ENCODE data around the gene CRTC3. TPM values are rescaled to one million over a fixed set of nuclear protein-coding genes. Genes with fewer than 3 reads are reported as not detected.
"Not testable (repeated sequence)": the region's sequence is repeated elsewhere in the genome, so short reads cannot be mapped to it uniquely, and the experiment has no call there.

CRTC3 gene
- polyA plus RNA-seq, 3 donors from 2014 or later = 10.9 to 35.3 (median 11.0) TPM

- Mint-ChIP-seq H3K4me3 (no peak overlapping the region), H3K27me3 (ENCODE audit: low read depth in 3 of 3) (peaks cover 2 to 7% (median 3%) of the 10 kb centered on the region in 3 donors), H3K36me3 (peaks cover 3 to 17% (median 5%) of the 10 kb centered on the region in 3 donors), H3K27ac (peak overlapping the region in 1 of 6 donors; percentile 11), H3K4me1 (peaks cover 10 to 20% of the 10 kb centered on the region in 2 donors), H3K9me3 (no peaks in the 10 kb centered on the region)
- no peak for DNase-seq
Observed at GRCh38 chr15:90647326-90647725, 117.6 kb downstream of the CRTC3 start.

- H3K4me1 Mint-ChIP-seq = peaks cover 10 to 20% of the 10 kb centered on the region in 2 donors
- H3K9me3 Mint-ChIP-seq = no peaks in the 10 kb centered on the region
- peak overlapping the region; percentile 9 to 80 (median 49) for H3K27ac Mint-ChIP-seq
- peak; percentile 66 to 68 (median 68) for DNase-seq
- peaks cover 0 to 9% (median 3%) of the 10 kb centered on the region in 3 donors for H3K36me3 Mint-ChIP-seq
- peak overlapping the region; percentile 56 to 74 (median 64) for H3K4me3 Mint-ChIP-seq
- H3K27me3 Mint-ChIP-seq (ENCODE audit: low read depth in 3 of 3) = peaks cover 2 to 7% (median 3%) of the 10 kb centered on the region in 3 donors
Observed at GRCh38 chr15:90648137-90649070, 118.7 kb downstream of the CRTC3 start.

DNA sequence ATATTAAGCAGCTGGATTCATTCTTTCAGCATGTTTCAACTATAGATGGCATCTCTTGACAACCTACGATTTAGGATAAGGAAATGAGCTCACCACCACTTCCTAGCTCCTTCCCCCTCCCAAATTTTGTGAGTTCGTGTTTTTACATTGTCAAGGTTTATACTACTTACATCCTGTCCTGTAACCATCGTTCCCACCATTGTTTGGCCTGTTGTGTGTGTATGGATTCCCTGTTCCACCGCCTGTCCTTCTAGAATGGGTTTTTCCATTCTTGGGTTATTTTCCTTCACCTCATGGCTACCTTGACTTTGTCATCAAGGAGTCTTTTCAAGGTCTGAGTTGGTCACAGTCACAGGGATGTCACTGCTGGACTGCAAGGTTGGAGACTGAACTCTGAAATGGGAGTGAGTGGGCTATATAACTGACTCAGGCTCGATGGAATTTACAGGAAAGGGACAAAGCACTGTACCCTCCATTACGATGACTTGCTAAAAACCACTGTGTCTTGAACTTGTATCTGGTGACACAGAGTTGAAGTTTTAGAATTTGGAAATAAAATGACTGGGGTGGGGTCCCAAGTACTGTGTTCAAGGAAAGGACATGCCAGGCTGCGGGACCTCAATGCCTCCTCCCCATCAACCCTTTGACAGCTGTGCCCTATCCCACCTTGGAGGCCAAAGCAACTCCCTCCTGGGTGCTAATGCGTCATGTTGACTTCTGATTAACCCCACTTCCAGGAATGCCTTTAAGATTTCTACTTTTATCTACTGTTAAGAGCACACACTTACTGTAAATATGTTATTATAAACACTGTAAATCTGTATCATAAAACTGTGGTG lies 120.6 kb downstream of the CRTC3 start:
- DNase-seq = no peak
- no peaks in the 10 kb centered on the region for H3K9me3 Mint-ChIP-seq
- peak overlapping the region in 1 of 5 donors; percentile 21 for H3K4me3 Mint-ChIP-seq
- H3K36me3 Mint-ChIP-seq = no peaks in the 10 kb centered on the region
- peaks cover 15 to 29% of the 10 kb centered on the region in 2 donors for H3K4me1 Mint-ChIP-seq
- peaks cover 2 to 13% (median 9%) of the 10 kb centered on the region in 3 donors for H3K27me3 Mint-ChIP-seq (ENCODE audit: low read depth in 3 of 3)
- H3K27ac Mint-ChIP-seq = peak overlapping the region in 1 of 6 donors; percentile 3

GRCh38 chr15:90650956-90651689 lies 121.4 kb downstream of the CRTC3 start:
- no peak overlapping the region for H3K4me3 Mint-ChIP-seq
- peaks cover 2 to 13% (median 7%) of the 10 kb centered on the region in 3 donors for H3K27me3 Mint-ChIP-seq (ENCODE audit: low read depth in 3 of 3)
- no peak overlapping the region for H3K27ac Mint-ChIP-seq
- H3K36me3 Mint-ChIP-seq = no peaks in the 10 kb centered on the region
- H3K9me3 Mint-ChIP-seq = no peaks in the 10 kb centered on the region
- H3K4me1 Mint-ChIP-seq = peaks cover 16 to 30% of the 10 kb centered on the region in 2 donors
- no peak for DNase-seq

GRCh38 chr15:90654233-90655136 lies 124.8 kb downstream of the CRTC3 start:
- no peaks in the 10 kb centered on the region for H3K36me3 Mint-ChIP-seq
- H3K27ac Mint-ChIP-seq = no peak overlapping the region
- peak in 2 of 3 donors; percentile 17 to 24 for DNase-seq
- H3K4me1 Mint-ChIP-seq = peaks cover 30 to 46% of the 10 kb centered on the region in 2 donors
- H3K9me3 Mint-ChIP-seq = no peaks in the 10 kb centered on the region
- H3K27me3 Mint-ChIP-seq (ENCODE audit: low read depth in 3 of 3) = peaks cover 11 to 29% (median 27%) of the 10 kb centered on the region in 3 donors
- peak overlapping the region in 1 of 5 donors; percentile 7 for H3K4me3 Mint-ChIP-seq

DNA sequence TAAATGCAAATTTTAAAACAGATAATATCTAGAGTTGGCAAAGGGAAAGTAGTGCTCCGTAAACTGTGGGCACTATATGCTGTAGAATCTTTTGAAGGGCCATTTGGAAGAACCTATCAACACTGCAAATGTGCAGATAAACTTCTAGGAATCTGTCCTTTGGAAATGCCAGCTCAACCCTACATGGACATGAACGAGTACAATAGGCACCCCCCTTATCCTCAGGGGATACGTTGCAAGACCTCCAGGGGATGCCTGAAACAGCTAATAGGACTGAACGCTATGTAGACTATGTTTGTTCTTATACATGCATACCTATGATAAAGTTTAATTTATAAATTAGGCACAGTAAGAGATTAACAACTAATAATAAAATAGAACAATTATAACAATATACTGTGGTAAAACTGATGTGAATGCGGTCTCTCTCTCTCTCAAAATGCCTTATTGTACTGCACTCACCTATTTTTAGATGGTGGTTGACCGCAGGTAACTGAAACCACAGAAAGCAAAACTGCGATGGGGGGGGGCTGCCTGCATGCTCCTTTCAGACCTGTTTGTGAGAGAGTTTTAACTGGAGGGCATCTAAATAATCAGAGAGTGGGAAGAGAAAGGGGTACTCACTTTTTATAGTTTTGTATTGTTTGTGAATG lies 127.9 kb downstream of the CRTC3 start:
- not testable (repeated sequence) for H3K9me3 Mint-ChIP-seq, H3K36me3 Mint-ChIP-seq
- peaks cover 18 to 43% (median 41%) of the 10 kb centered on the region in 3 donors for H3K27me3 Mint-ChIP-seq (ENCODE audit: low read depth in 3 of 3)
- peak; percentile 56 to 70 (median 66) for DNase-seq
- peak overlapping the region; percentile 0 to 83 (median 63) for H3K4me3 Mint-ChIP-seq
- peaks cover 58 to 67% of the 10 kb centered on the region in 2 donors for H3K4me1 Mint-ChIP-seq
- H3K27ac Mint-ChIP-seq = peak overlapping the region in 2 of 6 donors; percentile 45 to 82

- no peak overlapping the region for H3K27ac Mint-ChIP-seq
- no peaks in the 10 kb centered on the region for H3K36me3 Mint-ChIP-seq
Observed at GRCh38 chr15:90659481-90659880, 129.8 kb downstream of the CRTC3 start.

DNA sequence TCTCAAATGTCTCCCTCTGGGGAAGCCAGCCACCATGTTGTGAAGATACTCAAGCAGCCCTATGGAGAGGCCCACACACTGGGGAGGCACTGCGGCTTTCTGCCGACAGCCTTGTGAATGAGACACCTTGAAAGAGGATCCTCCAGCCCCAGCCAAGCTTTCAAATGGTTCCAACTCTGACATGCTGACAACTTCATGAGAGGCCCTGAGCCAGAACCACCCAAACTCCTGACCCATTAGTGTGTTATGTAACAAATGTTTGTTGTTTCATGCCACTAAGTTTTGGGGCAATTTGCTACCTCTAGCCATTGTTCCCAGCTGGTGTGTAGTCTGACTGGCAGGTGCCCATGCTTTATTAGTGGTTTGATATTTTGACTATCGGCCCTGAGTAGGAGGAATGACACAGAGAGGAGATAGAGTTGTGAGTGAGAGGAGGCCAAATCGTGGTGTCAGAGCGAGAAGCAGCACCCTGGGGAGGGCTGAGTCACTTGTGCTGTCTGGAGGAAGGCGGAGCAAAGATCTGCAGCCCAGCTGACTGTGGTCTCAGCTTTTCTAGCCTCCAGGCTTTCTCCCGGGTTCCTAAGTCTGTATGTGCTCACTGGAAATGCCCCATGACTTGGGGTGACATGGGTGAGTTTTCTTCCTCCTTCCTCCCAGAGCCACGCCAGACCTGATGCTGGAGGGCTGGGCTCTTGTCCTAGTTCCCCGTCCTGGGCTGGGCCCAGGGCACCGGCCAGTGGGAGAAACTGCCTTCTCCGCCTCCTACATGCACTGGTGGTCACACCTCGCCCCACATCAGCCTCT lies 130.7 kb downstream of the CRTC3 start:
- Mint-ChIP-seq H3K9me3 (no peaks in the 10 kb centered on the region), H3K27me3 (ENCODE audit: low read depth in 3 of 3) (peaks cover 27 to 52% (median 45%) of the 10 kb centered on the region in 3 donors), H3K36me3 (no peaks in the 10 kb centered on the region), H3K4me1 (peaks cover 58 to 68% of the 10 kb centered on the region in 2 donors), H3K27ac (peak overlapping the region in 2 of 6 donors; percentile 10 to 66), H3K4me3 (peak overlapping the region; percentile 66 to 90 (median 76))
- peak; percentile 52 to 62 (median 56) for DNase-seq

More at GRCh38 chr15:90659481-90659880, 129.8 kb downstream of the CRTC3 start:
- peak overlapping the region in 3 of 5 donors; percentile 12 to 40 (median 36) for H3K4me3 Mint-ChIP-seq
- peaks cover 21 to 55% (median 47%) of the 10 kb centered on the region in 3 donors for H3K27me3 Mint-ChIP-seq (ENCODE audit: low read depth in 3 of 3)
- H3K9me3 Mint-ChIP-seq = no peaks in the 10 kb centered on the region
- peaks cover 60 to 71% of the 10 kb centered on the region in 2 donors for H3K4me1 Mint-ChIP-seq
- DNase-seq = no peak

DNA sequence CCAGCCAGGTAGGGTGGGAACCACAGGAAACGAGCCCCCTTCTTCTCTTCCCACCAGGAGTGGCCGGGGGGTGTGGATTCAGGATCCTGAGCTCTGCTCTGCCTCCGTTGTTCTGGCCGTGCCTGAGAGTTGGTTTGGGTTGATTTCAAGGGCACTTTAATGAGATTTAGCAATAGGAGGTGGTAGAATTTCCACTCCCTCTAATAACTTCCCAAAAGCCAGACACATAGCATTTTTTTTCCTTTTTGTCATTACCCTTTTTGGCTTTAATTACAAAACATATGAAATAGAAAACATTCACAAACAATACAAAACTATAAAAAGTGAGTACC lies 131.2 kb downstream of the CRTC3 start:
- H3K9me3 Mint-ChIP-seq, H3K36me3 Mint-ChIP-seq, DNase-seq: not testable (repeated sequence)
- H3K4me1 Mint-ChIP-seq = peaks cover 62 to 68% of the 10 kb centered on the region in 2 donors
- H3K4me3 Mint-ChIP-seq = peak overlapping the region; percentile 66 to 90 (median 76)
- peak overlapping the region in 3 of 6 donors; percentile 10 to 95 (median 66) for H3K27ac Mint-ChIP-seq
- H3K27me3 Mint-ChIP-seq (ENCODE audit: low read depth in 3 of 3) = peaks cover 28 to 52% (median 45%) of the 10 kb centered on the region in 3 donors

GRCh38 chr15:90664081-90664461 lies 134.3 kb downstream of the CRTC3 start:
- H3K4me1 Mint-ChIP-seq = peaks cover 46 to 49% of the 10 kb centered on the region in 2 donors
- H3K27ac Mint-ChIP-seq = not testable (repeated sequence)

DNA sequence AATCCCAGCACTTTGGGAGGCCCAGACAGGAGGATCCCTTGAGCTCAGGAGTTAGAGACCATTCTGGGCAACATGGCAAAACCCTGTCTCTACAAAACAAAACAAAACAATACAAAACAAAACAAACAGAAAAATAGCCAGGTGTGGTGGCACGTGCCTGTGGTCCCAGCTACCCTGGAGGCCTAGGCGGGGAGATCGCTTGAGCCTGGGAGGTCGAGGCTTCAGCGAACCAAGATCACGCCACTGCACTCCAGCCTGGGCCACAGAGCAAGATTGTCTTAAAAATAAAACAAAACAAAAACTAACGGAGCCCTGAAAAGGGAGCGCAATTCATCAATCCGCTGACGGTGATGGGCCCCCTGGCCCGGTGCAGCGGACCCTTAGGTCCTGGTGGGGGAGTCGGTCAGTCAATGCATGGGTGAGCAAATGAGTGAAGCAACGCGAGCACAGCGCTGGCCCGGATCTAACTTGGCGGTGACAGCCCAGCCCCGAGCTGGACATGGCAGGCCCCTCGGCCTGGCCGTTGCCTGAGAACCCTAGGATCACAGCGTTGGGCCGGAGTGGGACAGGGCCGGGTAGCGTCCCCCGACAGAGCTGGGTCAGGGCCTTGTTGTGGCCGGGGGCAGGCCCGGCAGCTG lies 135.0 kb downstream of the CRTC3 start:
- peaks cover 23 to 39% (median 24%) of the 10 kb centered on the region in 3 donors for H3K27me3 Mint-ChIP-seq (ENCODE audit: low read depth in 3 of 3)
- peaks cover 40 to 42% of the 10 kb centered on the region in 2 donors for H3K4me1 Mint-ChIP-seq
- peak overlapping the region in 1 of 6 donors; percentile 28 for H3K27ac Mint-ChIP-seq
- peaks cover 0 to 3% (median 0%) of the 10 kb centered on the region in 3 donors for H3K36me3 Mint-ChIP-seq
- DNase-seq = no peak
- H3K9me3 Mint-ChIP-seq = no peaks in the 10 kb centered on the region
- H3K4me3 Mint-ChIP-seq = peak overlapping the region; percentile 77 to 85 (median 78)

More at GRCh38 chr15:90664081-90664461, 134.3 kb downstream of the CRTC3 start:
- not testable (repeated sequence) for DNase-seq, H3K9me3 Mint-ChIP-seq, H3K36me3 Mint-ChIP-seq
- Mint-ChIP-seq H3K4me3 (peak overlapping the region; percentile 67 to 85 (median 78)), H3K27me3 (ENCODE audit: low read depth in 3 of 3) (peaks cover 24 to 39% (median 24%) of the 10 kb centered on the region in 3 donors)
